Spinal cord (tissue), 10 donors: ENCODE data around the gene TGFB1. TPM values are rescaled to one million over a fixed set of nuclear protein-coding genes. Genes with fewer than 3 reads are reported as not detected.

Experiments used
- DNase-seq, 6 donors: peaks; one replicate each; pipeline versions ENCODE4 v3.0.0 to v3.0.0-alpha.2; 2013 to 2015; ENCODE audit warnings: low spot score in 6 of 6, low read depth in 4 of 6
- H3K27ac ChIP-seq: one replicate; pipeline ENCODE4 v1.5.1; 2013; ENCODE audit warnings: low read depth, low read length, control low read depth
- H3K27me3 ChIP-seq: one replicate; pipeline ENCODE4 v1.6.1; 2013; ENCODE audit warnings: low read length; ENCODE audit not compliant: control insufficient read depth, insufficient read depth
- H3K36me3 ChIP-seq: one replicate; pipeline ENCODE4 v1.6.1; 2013; ENCODE audit warnings: low read length; ENCODE audit not compliant: control insufficient read depth, insufficient read depth
- H3K4me1 ChIP-seq: one replicate; pipeline ENCODE4 v1.6.1; 2013; ENCODE audit warnings: low read length; ENCODE audit not compliant: control insufficient read depth, insufficient read depth
- H3K4me3 ChIP-seq: one replicate; pipeline ENCODE4 v1.5.1; 2013; ENCODE audit warnings: low read depth, low read length, control low read depth
- H3K9me3 ChIP-seq: one replicate; pipeline ENCODE4 v1.6.1; 2013; ENCODE audit warnings: low read length; ENCODE audit not compliant: control insufficient read depth, insufficient read depth
- WGBS: methylation state at CpG from one replicate; pipeline ENCODE4 v1.1.5; 2013; ENCODE audit warnings: missing lambda C conversion rate; ENCODE audit not compliant: insufficient coverage; 5-methylcytosine and 5-hydroxymethylcytosine counted together
- polyA plus RNA-seq, 2 donors: library from polyadenylated mRNA; unstranded; fragments of 120-200 nt; gene quantifications; one replicate each; pipeline ENCODE4 v1.2.1, GENCODE V29; 2013; ENCODE audit not compliant: insufficient read length in 2 of 2
- total RNA-seq, 2 donors: library from RNA; depleted of rRNA in 1 of 2; stranded (reverse); fragments of 120-200 nt in 1 of 2; fragments of >200 nt in 1 of 2; gene quantifications; one replicate each; pipeline versions ENCODE4 v1.2.3 to v1.2.4, GENCODE V29; 2013 to 2014
- donor health status: healthy.

Gene TGFB1
- total and polyA plus RNA-seq, 4 donors: 6.6 to 31.5 (median 18.8) TPM

GRCh38 chr19:41363371-41363752 lies 9.6 kb upstream of the TGFB1 start:
- Histone ChIP-seq H3K27ac (peak overlapping the region; percentile 100), H3K4me1 (peaks cover 13% of the 10 kb centered on the region), H3K36me3 (peaks cover 4% of the 10 kb centered on the region), H3K4me3 (peak overlapping the region; percentile 88), H3K27me3 (no peaks in the 10 kb centered on the region), H3K9me3 (no peaks in the 10 kb centered on the region)
- no peak for DNase-seq
- WGBS: 56% methylated on average over 5 of the region's 6 CpGs

DNA sequence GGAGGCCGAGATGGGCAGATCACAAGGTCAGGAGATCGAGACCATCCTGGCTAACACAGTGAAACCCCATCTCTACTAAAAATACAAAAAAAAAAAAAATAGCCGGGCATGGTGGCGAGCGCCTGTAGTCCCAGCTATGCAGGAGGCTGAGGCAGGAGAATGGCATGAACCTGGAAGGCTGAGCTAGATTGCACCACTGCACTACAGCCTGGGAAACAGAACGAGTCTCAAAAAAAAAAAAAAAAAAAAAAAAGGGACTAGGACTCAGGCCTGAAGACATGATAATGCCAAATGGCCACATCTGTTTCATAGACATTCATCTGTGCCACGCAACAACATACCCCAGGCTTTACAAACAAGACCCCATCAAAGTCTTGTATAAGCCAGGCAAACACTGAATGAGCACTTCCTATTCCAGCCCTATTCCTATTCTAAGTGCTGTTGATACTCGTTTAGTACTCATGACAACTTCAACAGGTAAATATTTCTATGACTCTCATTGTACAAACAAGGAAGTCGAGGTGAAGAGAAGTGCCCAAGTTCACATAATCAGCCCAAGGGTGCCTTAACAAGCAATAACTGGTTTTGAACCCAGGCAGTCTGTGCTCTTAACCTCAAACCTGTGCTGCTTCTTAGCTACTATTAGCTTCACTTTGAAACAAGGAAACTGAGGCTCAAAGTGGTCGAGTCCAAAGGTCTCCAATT lies 8.6 kb upstream of the TGFB1 start:
- Histone ChIP-seq H3K4me3 (no peak overlapping the region), H3K9me3 (no peaks in the 10 kb centered on the region), H3K27me3 (no peaks in the 10 kb centered on the region), H3K27ac (no peak overlapping the region), H3K4me1 (peaks cover 13% of the 10 kb centered on the region), H3K36me3 (peaks cover 7% of the 10 kb centered on the region)
- DNase-seq: no peak
- 85% methylated on average over 2 of the region's 10 CpGs for WGBS

- Histone ChIP-seq H3K4me3 (no peak overlapping the region), H3K27ac (no peak overlapping the region), H3K36me3 (peaks cover 10% of the 10 kb centered on the region), H3K27me3 (peaks cover 2% of the 10 kb centered on the region), H3K4me1 (peaks cover 11% of the 10 kb centered on the region), H3K9me3 (no peaks in the 10 kb centered on the region)
- 100% methylated on average over 1 of the region's 1 CpG for WGBS
- DNase-seq: no peak
Observed at GRCh38 chr19:41359741-41360140, 6.0 kb upstream of the TGFB1 start.

GRCh38 chr19:41357746-41358145 lies 4.0 kb upstream of the TGFB1 start:
- Histone ChIP-seq H3K4me1 (peaks cover 19% of the 10 kb centered on the region), H3K4me3 (no peak overlapping the region), H3K27me3 (peaks cover 16% of the 10 kb centered on the region), H3K27ac (no peak overlapping the region), H3K9me3 (no peaks in the 10 kb centered on the region), H3K36me3 (peaks cover 14% of the 10 kb centered on the region)
- DNase-seq: no peak
- 92% methylated on average over 11 of the region's 13 CpGs for WGBS

DNA sequence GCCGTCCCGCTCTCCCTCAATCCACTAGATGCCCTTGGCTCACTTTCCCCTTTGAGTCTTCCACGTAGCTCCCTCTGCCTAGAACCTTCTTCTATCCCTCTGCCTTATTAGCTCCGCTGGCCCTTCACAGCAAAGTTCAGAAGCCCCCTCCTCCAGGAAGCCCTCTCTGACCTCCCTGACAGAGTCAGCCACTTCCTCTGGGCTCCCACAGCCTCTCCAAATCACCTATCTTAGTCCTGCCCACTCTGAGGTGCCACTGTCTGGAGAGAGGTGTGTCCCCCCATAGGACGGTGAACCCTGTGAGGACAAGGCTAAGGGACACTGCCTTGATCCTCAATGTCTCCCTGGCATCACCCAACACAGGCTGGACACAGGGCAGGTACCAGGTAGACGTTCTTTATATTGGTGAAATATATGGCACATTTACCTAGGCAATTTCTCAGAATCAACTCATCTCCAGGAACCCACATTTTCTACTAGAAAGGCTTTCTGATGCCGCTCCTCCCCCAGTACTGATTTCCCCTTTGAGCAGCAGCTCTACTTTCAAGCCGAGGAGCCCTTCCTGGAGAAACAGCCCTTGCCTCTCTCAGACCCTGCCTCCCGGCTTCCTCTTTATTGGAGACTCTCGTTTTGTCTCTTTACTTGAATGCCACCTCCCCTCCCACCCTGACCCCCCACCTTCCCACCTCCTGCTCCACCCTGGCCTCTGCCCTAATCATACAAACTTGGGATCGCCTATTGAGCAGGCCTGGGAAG lies 3.4 kb upstream of the TGFB1 start:
- Histone ChIP-seq H3K27me3 (peaks cover 22% of the 10 kb centered on the region), H3K4me3 (no peak overlapping the region), H3K9me3 (no peaks in the 10 kb centered on the region), H3K4me1 (peaks cover 25% of the 10 kb centered on the region), H3K36me3 (peaks cover 14% of the 10 kb centered on the region), H3K27ac (no peak overlapping the region)
- DNase-seq: no peak
- WGBS: 88% methylated on average over 7 of the region's 11 CpGs

GRCh38 chr19:41355802-41356201 lies 2.1 kb upstream of the TGFB1 start:
- 82% methylated on average over 3 of the region's 3 CpGs for WGBS
- peaks cover 39% of the 10 kb centered on the region for H3K4me1 ChIP-seq
- DNase-seq: no peak
- H3K4me3 ChIP-seq: no peak overlapping the region
- H3K9me3 ChIP-seq: no peaks in the 10 kb centered on the region
- no peak overlapping the region for H3K27ac ChIP-seq
- H3K36me3 ChIP-seq: peaks cover 14% of the 10 kb centered on the region
- peaks cover 36% of the 10 kb centered on the region for H3K27me3 ChIP-seq

GRCh38 chr19:41355035-41355434 lies 1.3 kb upstream of the TGFB1 start:
- H3K27ac ChIP-seq: no peak overlapping the region
- 86% methylated on average over 1 of the region's 1 CpG for WGBS
- H3K4me1 ChIP-seq: peaks cover 42% of the 10 kb centered on the region
- H3K9me3 ChIP-seq: no peaks in the 10 kb centered on the region
- no peak overlapping the region for H3K4me3 ChIP-seq
- H3K27me3 ChIP-seq: peaks cover 40% of the 10 kb centered on the region
- DNase-seq: no peak
- peaks cover 14% of the 10 kb centered on the region for H3K36me3 ChIP-seq

GRCh38 chr19:41354343-41354953 lies 726 bp upstream of the TGFB1 start:
- 82% methylated on average over 19 of the region's 23 CpGs for WGBS
- DNase-seq: no peak
- peaks cover 42% of the 10 kb centered on the region for H3K4me1 ChIP-seq
- peaks cover 14% of the 10 kb centered on the region for H3K36me3 ChIP-seq
- H3K27ac ChIP-seq: no peak overlapping the region
- peak overlapping the region; percentile 47 for H3K4me3 ChIP-seq
- H3K9me3 ChIP-seq: no peaks in the 10 kb centered on the region
- peaks cover 40% of the 10 kb centered on the region for H3K27me3 ChIP-seq

- no peak for DNase-seq
- Histone ChIP-seq H3K36me3 (peaks cover 16% of the 10 kb centered on the region), H3K4me1 (peaks cover 42% of the 10 kb centered on the region), H3K27me3 (peaks cover 40% of the 10 kb centered on the region), H3K4me3 (peak overlapping the region; percentile 49), H3K9me3 (no peaks in the 10 kb centered on the region), H3K27ac (no peak overlapping the region)
- under 1% methylated on average over 71 of the region's 71 CpGs for WGBS
Observed at GRCh38 chr19:41352609-41353465, 885 bp downstream of the TGFB1 start.
